ENCODE data around the gene PICK1.
"Not testable (repeated sequence)": the region's sequence is repeated elsewhere in the genome, so short reads cannot be mapped to it uniquely, and the experiment has no call there.

The PICK1 gene

GRCh38 chr22:38114484-38115398 is 57.5 kb downstream of the PICK1 start:
- H3K4me3 ChIP-seq (replicated peaks in 1 of 2; ENCODE audit: low read depth in 2 of 2, low read length in 2 of 2) = no peak overlapping the region
- peak; percentile 99 for TF ChIP-seq CTCF (IDR thresholded peaks at IDR 0.05; ENCODE audit: low read depth, low read length)
- peak; percentile 87 to 91 for DNase-seq (ENCODE audit: low read depth in 2 of 2)

GRCh38 chr22:38115423-38116205 is 58.4 kb downstream of the PICK1 start:
- H3K4me3 ChIP-seq (replicated peaks in 1 of 2; ENCODE audit: low read depth in 2 of 2, low read length in 2 of 2) = no peak overlapping the region
- DNase-seq (ENCODE audit: low read depth in 2 of 2) = no peak
- no peak for TF ChIP-seq CTCF (IDR thresholded peaks at IDR 0.05; ENCODE audit: low read depth, low read length)

- H3K4me3 ChIP-seq (replicated peaks in 1 of 2; ENCODE audit: low read depth in 2 of 2, low read length in 2 of 2); DNase-seq (ENCODE audit: low read depth in 2 of 2): not testable (repeated sequence)
Observed at GRCh38 chr22:38117556-38117955, 60.4 kb downstream of the PICK1 start.

GRCh38 chr22:38118182-38118581 is 61.0 kb downstream of the PICK1 start:
- no peak for DNase-seq (ENCODE audit: low read depth in 2 of 2)
- no peak overlapping the region for H3K4me3 ChIP-seq (replicated peaks in 1 of 2; ENCODE audit: low read depth in 2 of 2, low read length in 2 of 2)
- TF ChIP-seq CTCF (IDR thresholded peaks at IDR 0.05; ENCODE audit: low read depth, low read length) = no peak

- not testable (repeated sequence) for DNase-seq (ENCODE audit: low read depth in 2 of 2); H3K4me3 ChIP-seq (replicated peaks in 1 of 2; ENCODE audit: low read depth in 2 of 2, low read length in 2 of 2)
Observed at GRCh38 chr22:38118747-38119146, 61.5 kb downstream of the PICK1 start.

GRCh38 chr22:38120359-38121110 is 63.3 kb downstream of the PICK1 start:
- no peak for TF ChIP-seq CTCF (IDR thresholded peaks at IDR 0.05; ENCODE audit: low read depth, low read length)

GRCh38 chr22:38122616-38123015 is 65.4 kb downstream of the PICK1 start:
- H3K4me3 ChIP-seq (replicated peaks in 1 of 2; ENCODE audit: low read depth in 2 of 2, low read length in 2 of 2) = no peak overlapping the region
- TF ChIP-seq CTCF (IDR thresholded peaks at IDR 0.05; ENCODE audit: low read depth, low read length) = no peak
- DNase-seq (ENCODE audit: low read depth in 2 of 2) = no peak

More at GRCh38 chr22:38120359-38121110, 63.3 kb downstream of the PICK1 start:
- DNase-seq (ENCODE audit: low read depth in 2 of 2) = no peak
- H3K4me3 ChIP-seq (replicated peaks in 1 of 2; ENCODE audit: low read depth in 2 of 2, low read length in 2 of 2) = no peak overlapping the region

All from cardiac fibroblast (primary cell).